Liver (tissue), 9 donors: Measurements from ENCODE around the gene IMMT. TPM values are rescaled to one million over a fixed set of nuclear protein-coding genes. Genes with fewer than 3 reads are reported as not detected.
A peak's percentile ranks its signal among the peaks of the same experiment; 100 is the strongest.
"Not testable (repeated sequence)": the region's sequence is repeated elsewhere in the genome, so short reads cannot be mapped to it uniquely, and the experiment has no call there.

Experiments
- DNase-seq: peaks from one replicate; pipeline ENCODE4 v3.0.0-alpha.2; 2017; ENCODE audit warnings: low spot score
- H3K27ac ChIP-seq, 2 donors: one replicate each; pipeline ENCODE4 v1.7.0; 2013; ENCODE audit warnings: inconsistent platforms in 2 of 2, low read length in 2 of 2, control low read depth in 1 of 2, low read depth in 1 of 2, mild to moderate bottlenecking in 1 of 2
- H3K27me3 ChIP-seq, 4 donors: one replicate each; pipeline versions ENCODE4 v1.6.1 to v1.7.0; 2013; ENCODE audit warnings: low read length in 3 of 4, inconsistent platforms in 1 of 4, mild to moderate bottlenecking in 1 of 4, moderate library complexity in 1 of 4; ENCODE audit not compliant: control insufficient read depth in 4 of 4, insufficient read depth in 4 of 4
- H3K36me3 ChIP-seq, 4 donors: one replicate each; pipeline versions ENCODE4 v1.6.1 to v1.7.0; 2013; ENCODE audit warnings: low read length in 3 of 4, mild to moderate bottlenecking in 3 of 4, low read depth in 1 of 4, moderate library complexity in 1 of 4; ENCODE audit not compliant: control insufficient read depth in 4 of 4, insufficient read depth in 3 of 4
- H3K4me1 ChIP-seq, 4 donors: one replicate each; pipeline versions ENCODE4 v1.6.1 to v1.7.0; 2013; ENCODE audit warnings: low read length in 3 of 4, mild to moderate bottlenecking in 3 of 4, moderate library complexity in 1 of 4; ENCODE audit not compliant: control insufficient read depth in 4 of 4, insufficient read depth in 4 of 4
- H3K4me3 ChIP-seq, 3 donors: one replicate each; pipeline versions ENCODE4 v1.6.1 to v1.7.0; 2013; ENCODE audit warnings: low read length in 3 of 3, control low read depth in 1 of 3, low read depth in 1 of 3, mild to moderate bottlenecking in 1 of 3
- H3K9ac ChIP-seq, 2 donors: one replicate each; pipeline ENCODE4 v1.7.0; 2013; ENCODE audit warnings: low read length in 2 of 2, mild to moderate bottlenecking in 2 of 2, moderate library complexity in 2 of 2, control low read depth in 1 of 2, low read depth in 1 of 2
- H3K9me3 ChIP-seq, 4 donors: one replicate each; pipeline versions ENCODE4 v1.6.1 to v1.7.0; 2013; ENCODE audit warnings: low read length in 3 of 4; ENCODE audit not compliant: control insufficient read depth in 4 of 4
- ATF3 ChIP-seq: IDR thresholded peaks from 2 replicates; pipeline ENCODE4 v1.6.1; 2016; ENCODE audit warnings: antibody characterized with exemption
- CTCF ChIP-seq: fragments of 150-350 bp; IDR thresholded peaks from 2 replicates; pipeline ENCODE4 v1.5.1; 2017; ENCODE audit warnings: improper control_type of control experiment, low read depth, low read length; ENCODE audit not compliant: missing input control
- EGR1 ChIP-seq, 2 donors: IDR thresholded peaks; 2 replicates each; pipeline ENCODE4 v1.6.1; 2016 to 2018; ENCODE audit warnings: antibody characterized with exemption in 2 of 2, low read depth in 2 of 2
- FOXA1 ChIP-seq: IDR thresholded peaks from 2 replicates; pipeline ENCODE4 v1.6.1; 2016; ENCODE audit warnings: antibody characterized with exemption
- FOXA2 ChIP-seq: IDR thresholded peaks from 2 replicates; pipeline ENCODE4 v1.6.1; 2016; ENCODE audit warnings: antibody characterized with exemption
- GABPA ChIP-seq, 2 donors: IDR thresholded peaks in 1 of 2; conservative IDR thresholded peaks in 1 of 2; 2 replicates each; pipeline ENCODE4 v1.6.1; 2016; ENCODE audit warnings: antibody characterized with exemption in 2 of 2, mild to moderate bottlenecking in 1 of 2, moderate library complexity in 1 of 2
- HNF4A ChIP-seq, 2 donors: conservative IDR thresholded peaks; 2 replicates each; pipeline ENCODE4 v1.6.1; 2016; ENCODE audit warnings: antibody characterized with exemption in 2 of 2, mild to moderate bottlenecking in 2 of 2
- JUND ChIP-seq, 2 donors: IDR thresholded peaks; 2 replicates each; pipeline ENCODE4 v1.6.1; 2016; ENCODE audit warnings: antibody characterized with exemption in 2 of 2
- MAX ChIP-seq: IDR thresholded peaks from 2 replicates; pipeline ENCODE4 v1.6.1; 2016; ENCODE audit warnings: antibody characterized with exemption
- NR2F2 ChIP-seq: IDR thresholded peaks from 2 replicates; pipeline ENCODE4 v1.6.1; 2016; ENCODE audit warnings: antibody characterized with exemption
- RAD21 ChIP-seq, 2 donors: IDR thresholded peaks; 2 replicates each; pipeline ENCODE4 v1.6.1; 2016; ENCODE audit warnings: antibody characterized with exemption in 2 of 2, mild to moderate bottlenecking in 2 of 2
- RXRA ChIP-seq, 2 donors: IDR thresholded peaks; 2 replicates each; pipeline ENCODE4 v1.6.1; 2017 to 2018; ENCODE audit warnings: antibody characterized with exemption in 2 of 2, mild to moderate bottlenecking in 1 of 2
- SP1 ChIP-seq: IDR thresholded peaks from 2 replicates; pipeline ENCODE4 v1.6.1; 2018; ENCODE audit warnings: antibody characterized with exemption, mild to moderate bottlenecking
- TAF1 ChIP-seq: conservative IDR thresholded peaks from 2 replicates; pipeline ENCODE4 v1.6.1; 2016; ENCODE audit warnings: antibody characterized with exemption, mild to moderate bottlenecking
- YY1 ChIP-seq: IDR thresholded peaks from 2 replicates; pipeline ENCODE4 v1.6.1; 2016; ENCODE audit warnings: antibody characterized with exemption, mild to moderate bottlenecking
- ZBTB33 ChIP-seq: IDR thresholded peaks from 2 replicates; pipeline ENCODE4 v1.6.1; 2016; ENCODE audit warnings: antibody characterized with exemption
- WGBS: extraction: QIAGEN DNeasy Blood & Tissue Kit; methylation state at CpG from one replicate; pipeline ENCODE4 v1.1.7; 2013; 5-methylcytosine and 5-hydroxymethylcytosine counted together
- polyA plus RNA-seq, 2 donors: library from polyadenylated mRNA; stranded (reverse) in 1 of 2; unstranded in 1 of 2; fragments of 200-250 nt in 1 of 2; fragments of >200 nt in 1 of 2; fragmentation: Nextera tagmentation in 1 of 2; extraction: Ambion mirVana in 1 of 2; gene quantifications; one replicate each; pipeline versions ENCODE4 v1.2.1 to v1.2.3, GENCODE V29; 2013 to 2015
- total RNA-seq, 2 donors: library from RNA; depleted of rRNA; stranded (reverse); fragments of >200 nt; gene quantifications; one replicate each; pipeline ENCODE4 v1.2.3, GENCODE V29; 2014
- donor health status: healthy.
- donor health status: healthy.
- donor health status: healthy.
- donor health status: healthy.
- donor health status: healthy.

Gene IMMT
- total and polyA plus RNA-seq, 4 donors, result 38.3 to 49.1 (median 46.9) TPM

- not testable (repeated sequence) for H3K9ac ChIP-seq, DNase-seq, H3K27ac ChIP-seq, H3K36me3 ChIP-seq, H3K27me3 ChIP-seq, H3K9me3 ChIP-seq
- WGBS, result 91% methylated on average over 11 of the region's 11 CpGs
- Histone ChIP-seq H3K4me1 (peaks cover 0 to 28% (median 8%) of the 10 kb centered on the region in 4 donors), H3K4me3 (peak overlapping the region in 1 of 3 donors; percentile 80)
These were observed 5.3 kb upstream of the IMMT start for GRCh38 chr2:86200564-86200963.

GRCh38 chr2:86199834-86200177 is 4.5 kb upstream of the IMMT start:
- H3K9ac ChIP-seq, result peak overlapping the region; percentile 55 to 75
- no peaks in the 10 kb centered on the region for H3K36me3 ChIP-seq
- TF ChIP-seq YY1 (no peak), JUND (IDR thresholded peaks at IDR 0.05) (no peak)
- H3K4me3 ChIP-seq, result peak overlapping the region; percentile 80 to 91 (median 82)
- under 1% methylated on average over 8 of the region's 8 CpGs for WGBS
- no peak for DNase-seq
- no peaks in the 10 kb centered on the region for H3K27me3 ChIP-seq
- H3K9me3 ChIP-seq, result no peaks in the 10 kb centered on the region
- peak overlapping the region in 1 of 2 donors; percentile 31 for H3K27ac ChIP-seq
- H3K4me1 ChIP-seq, result peaks cover 0 to 28% (median 8%) of the 10 kb centered on the region in 4 donors

GRCh38 chr2:86195808-86196387 is 636 bp upstream of the IMMT start:
- Histone ChIP-seq H3K9ac (peak overlapping the region; percentile 8 to 80), H3K4me3 (peak overlapping the region; percentile 65 to 83 (median 83)), H3K27me3 (no peaks in the 10 kb centered on the region), H3K36me3 (no peaks in the 10 kb centered on the region), H3K27ac (peak overlapping the region; percentile 96 to 98), H3K9me3 (no peaks in the 10 kb centered on the region), H3K4me1 (peaks cover 5 to 42% (median 23%) of the 10 kb centered on the region in 4 donors)
- DNase-seq, result no peak
- TF ChIP-seq NR2F2 (no peak), RXRA (IDR thresholded peaks at IDR 0.05) (peak in 1 of 2 donors; percentile 23), JUND (IDR thresholded peaks at IDR 0.05) (no peak)
- 44% methylated on average over 23 of the region's 23 CpGs for WGBS

- Histone ChIP-seq H3K9ac (peak overlapping the region; percentile 49 to 63), H3K27me3 (no peaks in the 10 kb centered on the region), H3K27ac (peak overlapping the region; percentile 96 to 98), H3K9me3 (no peaks in the 10 kb centered on the region), H3K36me3 (no peaks in the 10 kb centered on the region), H3K4me1 (peaks cover 5 to 33% (median 22%) of the 10 kb centered on the region in 4 donors), H3K4me3 (peak overlapping the region; percentile 65 to 83 (median 83))
- no peak for DNase-seq
- under 1% methylated on average over 17 of the region's 17 CpGs for WGBS
- TF ChIP-seq TAF1, result peak; percentile 7
- no peak for TF ChIP-seq RAD21 (IDR thresholded peaks at IDR 0.05)
- no peak for TF ChIP-seq YY1
- peak; percentile 56 to 85 for TF ChIP-seq HNF4A (conservative IDR thresholded peaks at IDR 0.05)
- TF ChIP-seq EGR1 (IDR thresholded peaks at IDR 0.05; ENCODE audit: low read depth in 2 of 2), result no peak
- peak in 1 of 2 donors; percentile 24 for TF ChIP-seq JUND (IDR thresholded peaks at IDR 0.05)
- TF ChIP-seq CTCF, result no peak
- peak; percentile 66 for TF ChIP-seq MAX
- peak; percentile 59 to 87 for TF ChIP-seq RXRA (IDR thresholded peaks at IDR 0.05)
- TF ChIP-seq FOXA2, result no peak
- TF ChIP-seq NR2F2, result peak; percentile 83
- peak; percentile 72 for TF ChIP-seq ZBTB33
- no peak for TF ChIP-seq ATF3
- no peak for TF ChIP-seq FOXA1
- peak; percentile 78 for TF ChIP-seq SP1
- no peak for TF ChIP-seq GABPA (IDR thresholded peaks at IDR 0.05 in 1 of 2, conservative IDR thresholded peaks at IDR 0.05 in 1 of 2)
These were observed 559 bp downstream of the IMMT start for GRCh38 chr2:86194751-86195054.
